Activated naive CD4-positive, alpha-beta T cell treated with anti-CD3 and anti-CD28 coated beads, Interleukin-2, amount 50 U/mL, for 72 hours (primary cell): ENCODE data around the gene NACC1. TPM values are rescaled to one million over a fixed set of nuclear protein-coding genes. Genes with fewer than 3 reads are reported as not detected.

Experiments
- ATAC-seq, 2 donors: fragments of 150-1000 bp; cut with Tn5 transposase; 2 replicates each; pipeline ENCODE4 v1.10.0; 2021; ENCODE audit warnings: mild to moderate bottlenecking in 2 of 2, moderate library complexity in 2 of 2
- DNase-seq, 2 donors: peaks; one replicate each; pipeline ENCODE4 v3.0.0; 2021 to 2022; ENCODE audit warnings: low spot score in 2 of 2
- H3K27ac Mint-ChIP-seq, 2 donors: one replicate each; pipeline ENCODE4 v1.8.0; 2022; ENCODE audit warnings: mild to moderate bottlenecking in 2 of 2, mixed read lengths in 2 of 2
- H3K36me3 Mint-ChIP-seq, 2 donors: one replicate each; pipeline ENCODE4 v1.8.0; 2022; ENCODE audit warnings: mixed read lengths in 2 of 2
- H3K9me3 Mint-ChIP-seq, 2 donors: one replicate each; pipeline ENCODE4 v1.8.0; 2022; ENCODE audit warnings: mixed read lengths in 2 of 2
- total RNA-seq, 2 donors: library from RNA; stranded (reverse); gene quantifications; one replicate each; pipeline ENCODE4 v1.2.3, GENCODE V29; 2022

Gene NACC1
- total RNA-seq, 2 donors from 2014 or later: 56.0 to 67.0 TPM

GRCh38 chr19:13083627-13084026, 34.4 kb upstream of the NACC1 start:
- H3K36me3 Mint-ChIP-seq: no peaks in the 10 kb centered on the region
- ATAC-seq: no peak
- H3K9me3 Mint-ChIP-seq: no peaks in the 10 kb centered on the region
- no peak overlapping the region for H3K27ac Mint-ChIP-seq
- no peak for DNase-seq

GRCh38 chr19:13085666-13086065, 32.4 kb upstream of the NACC1 start:
- no peak for ATAC-seq
- Mint-ChIP-seq H3K27ac (no peak overlapping the region), H3K9me3 (no peaks in the 10 kb centered on the region), H3K36me3 (no peaks in the 10 kb centered on the region)
- no peak for DNase-seq

GRCh38 chr19:13086341-13086740, 31.7 kb upstream of the NACC1 start:
- DNase-seq (no peak), ATAC-seq (no peak)
- no peaks in the 10 kb centered on the region for H3K36me3 Mint-ChIP-seq
- H3K9me3 Mint-ChIP-seq: no peaks in the 10 kb centered on the region
- no peak overlapping the region for H3K27ac Mint-ChIP-seq

GRCh38 chr19:13087295-13087694, 30.8 kb upstream of the NACC1 start:
- DNase-seq (no peak), ATAC-seq (no peak)
- H3K9me3 Mint-ChIP-seq: no peaks in the 10 kb centered on the region
- no peak overlapping the region for H3K27ac Mint-ChIP-seq
- no peaks in the 10 kb centered on the region for H3K36me3 Mint-ChIP-seq

GRCh38 chr19:13087795-13088537, 30.1 kb upstream of the NACC1 start:
- ATAC-seq (no peak), DNase-seq (no peak)
- H3K27ac Mint-ChIP-seq: no peak overlapping the region
- no peaks in the 10 kb centered on the region for H3K9me3 Mint-ChIP-seq
- no peaks in the 10 kb centered on the region for H3K36me3 Mint-ChIP-seq

- H3K27ac Mint-ChIP-seq: no peak overlapping the region
- DNase-seq (peak in 1 of 2 donors; percentile 30), ATAC-seq (peak in 1 of 2 donors; percentile 61)
- H3K9me3 Mint-ChIP-seq: no peaks in the 10 kb centered on the region
- H3K36me3 Mint-ChIP-seq: no peaks in the 10 kb centered on the region
Observed at GRCh38 chr19:13089139-13089856, 28.8 kb upstream of the NACC1 start.

- Mint-ChIP-seq H3K9me3 (no peaks in the 10 kb centered on the region), H3K36me3 (no peaks in the 10 kb centered on the region), H3K27ac (peak overlapping the region in 1 of 2 donors; percentile 89)
- DNase-seq (no peak), ATAC-seq (no peak)
Observed at GRCh38 chr19:13089857-13090507, 28.1 kb upstream of the NACC1 start.

- no peak for ATAC-seq
- DNase-seq: no peak
- Mint-ChIP-seq H3K36me3 (no peaks in the 10 kb centered on the region), H3K27ac (no peak overlapping the region), H3K9me3 (no peaks in the 10 kb centered on the region)
Observed at GRCh38 chr19:13090511-13091231, 27.4 kb upstream of the NACC1 start.

GRCh38 chr19:13091400-13092157, 26.5 kb upstream of the NACC1 start:
- Mint-ChIP-seq H3K27ac (no peak overlapping the region), H3K9me3 (no peaks in the 10 kb centered on the region), H3K36me3 (no peaks in the 10 kb centered on the region)
- ATAC-seq: no peak
- no peak for DNase-seq

- no peak overlapping the region for H3K27ac Mint-ChIP-seq
- DNase-seq (no peak), ATAC-seq (no peak)
- no peaks in the 10 kb centered on the region for H3K36me3 Mint-ChIP-seq
- no peaks in the 10 kb centered on the region for H3K9me3 Mint-ChIP-seq
Observed at GRCh38 chr19:13092158-13092543, 25.9 kb upstream of the NACC1 start.

- no peaks in the 10 kb centered on the region for H3K9me3 Mint-ChIP-seq
- no peak for DNase-seq
- H3K27ac Mint-ChIP-seq: no peak overlapping the region
- H3K36me3 Mint-ChIP-seq: no peaks in the 10 kb centered on the region
- no peak for ATAC-seq
Observed at GRCh38 chr19:13092606-13093235, 25.3 kb upstream of the NACC1 start.

- Mint-ChIP-seq H3K9me3 (no peaks in the 10 kb centered on the region), H3K36me3 (no peaks in the 10 kb centered on the region), H3K27ac (no peak overlapping the region)
- DNase-seq (peak; percentile 75 to 83), ATAC-seq (peak; percentile 85 to 88)
Observed at GRCh38 chr19:13093407-13094105, 24.5 kb upstream of the NACC1 start.

- DNase-seq: no peak
- ATAC-seq: no peak
- Mint-ChIP-seq H3K9me3 (no peaks in the 10 kb centered on the region), H3K36me3 (no peaks in the 10 kb centered on the region), H3K27ac (no peak overlapping the region)
Observed at GRCh38 chr19:13094106-13094504, 24.0 kb upstream of the NACC1 start.

- Mint-ChIP-seq H3K27ac (no peak overlapping the region), H3K9me3 (no peaks in the 10 kb centered on the region), H3K36me3 (no peaks in the 10 kb centered on the region)
- DNase-seq: no peak
- ATAC-seq: no peak
Observed at GRCh38 chr19:13094771-13095392, 23.2 kb upstream of the NACC1 start.

- H3K9me3 Mint-ChIP-seq: no peaks in the 10 kb centered on the region
- ATAC-seq: no peak
- H3K27ac Mint-ChIP-seq: no peak overlapping the region
- DNase-seq: no peak
- no peaks in the 10 kb centered on the region for H3K36me3 Mint-ChIP-seq
Observed at GRCh38 chr19:13095393-13095784, 22.7 kb upstream of the NACC1 start.
